T-helper 2 cell treated with Interferon-gamma antibody and Interleukin-4, amounts not matched to agents 100 ng/mL and 5 ng/mL, for 36 hours (primary cell): ENCODE data around the gene INPP5A. TPM values are rescaled to one million over a fixed set of nuclear protein-coding genes. Genes with fewer than 3 reads are reported as not detected.
"Not testable (repeated sequence)": the region's sequence is repeated elsewhere in the genome, so short reads cannot be mapped to it uniquely, and the experiment has no call there.

Experiments
- intact Hi-C: fragments of 100-400 bp; cut with micrococcal nuclease; formaldehyde crosslinking; loops from one replicate; pipeline ENCODE4 v1.15.1; 2023
- total RNA-seq: library from RNA; stranded (reverse); gene quantifications from 2 replicates; pipeline ENCODE4 v1.2.3, GENCODE V29; 2022

Gene INPP5A
- total RNA-seq, 1 donor from 2014 or later = 11.6 TPM

DNA sequence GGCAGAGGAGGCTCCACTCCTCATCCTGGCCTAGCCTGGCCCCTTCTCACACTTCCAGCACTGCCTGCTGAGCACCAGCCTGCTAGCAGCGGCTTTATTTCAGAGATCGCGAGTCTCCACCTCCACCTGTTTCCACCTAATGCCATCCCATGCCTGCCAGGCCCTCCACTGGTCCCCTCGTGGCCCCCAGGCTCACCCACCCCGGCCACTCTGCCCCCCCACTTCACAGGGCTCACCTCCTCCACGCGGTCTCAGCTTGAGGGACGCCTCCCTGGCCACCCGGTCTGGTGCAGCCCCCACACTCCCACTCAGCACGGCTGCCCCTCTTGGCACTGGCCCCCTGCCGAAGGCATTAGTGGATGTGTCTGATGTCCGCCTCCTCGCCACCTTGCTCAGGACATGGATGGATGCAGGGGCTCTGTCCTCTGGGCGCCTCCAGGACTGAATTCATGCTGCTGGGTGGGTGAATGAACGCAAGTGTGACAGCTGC is 252.1 kb downstream of the INPP5A start:
- intact Hi-C loops = no loop called here

DNA sequence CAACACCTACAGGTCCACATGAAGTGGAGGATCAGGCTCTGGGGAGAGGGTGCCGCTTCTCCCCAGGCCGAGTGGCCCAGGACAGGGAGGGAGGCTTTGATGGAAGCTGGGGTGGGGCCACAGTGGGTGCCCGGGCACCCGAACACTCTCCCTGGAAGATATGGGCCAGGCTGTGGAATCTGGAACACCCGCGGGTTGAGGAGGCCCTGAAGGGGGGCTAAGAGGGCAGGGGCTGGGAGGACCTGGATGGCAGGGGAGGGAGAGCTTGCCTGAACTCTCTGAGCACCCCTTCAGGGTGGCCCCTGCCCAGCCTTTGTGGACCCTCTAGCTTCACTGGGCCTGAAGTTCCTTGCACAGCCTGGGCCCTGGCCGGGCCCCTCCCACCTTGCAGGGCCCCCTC is 252.9 kb downstream of the INPP5A start:
- intact Hi-C loops = no loop called here

DNA sequence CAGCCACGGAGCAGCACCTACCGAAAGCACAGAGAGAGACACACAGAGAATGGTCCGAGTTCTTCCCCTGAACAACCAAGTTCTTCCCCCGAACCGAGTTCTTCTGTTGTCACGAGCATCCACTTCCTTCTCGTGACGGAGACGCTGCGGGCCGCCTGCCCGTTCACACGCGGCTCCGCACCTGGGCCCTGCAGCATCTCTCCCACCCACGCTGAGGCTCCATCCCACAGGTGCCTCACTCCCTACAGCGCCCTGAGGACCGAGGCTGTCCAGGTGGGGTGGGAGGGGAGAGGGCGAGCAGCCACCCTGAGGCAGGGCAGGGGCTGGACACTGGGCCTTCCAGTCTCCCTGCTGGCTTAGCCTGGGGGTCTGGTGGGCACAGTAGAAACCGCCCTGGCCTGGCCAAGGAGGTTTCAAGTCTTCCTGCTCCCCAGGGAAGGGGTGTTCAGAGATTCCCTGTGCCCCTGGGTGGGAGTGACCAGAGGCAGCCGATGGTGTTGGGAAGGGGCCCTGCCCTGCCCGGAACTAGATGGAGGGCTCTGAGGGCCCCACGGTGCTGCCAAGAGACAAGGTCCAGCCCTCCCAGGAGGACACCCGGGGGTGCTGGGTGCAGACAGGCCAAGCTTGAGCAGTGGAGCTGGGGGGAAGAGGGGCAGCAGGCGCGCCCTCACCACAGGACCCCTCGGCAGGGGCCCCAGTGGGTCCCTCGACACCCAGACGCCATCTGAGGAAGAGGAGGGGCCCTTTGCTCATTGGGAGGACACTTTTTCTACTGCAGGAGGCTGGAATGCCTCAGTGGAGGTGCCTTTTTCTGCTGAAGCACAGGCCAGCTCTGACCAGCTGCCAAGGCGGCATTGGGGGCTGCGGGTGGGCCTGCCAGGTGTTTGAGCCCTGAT is 253.6 kb downstream of the INPP5A start:
- intact Hi-C loops = no loop called here

DNA sequence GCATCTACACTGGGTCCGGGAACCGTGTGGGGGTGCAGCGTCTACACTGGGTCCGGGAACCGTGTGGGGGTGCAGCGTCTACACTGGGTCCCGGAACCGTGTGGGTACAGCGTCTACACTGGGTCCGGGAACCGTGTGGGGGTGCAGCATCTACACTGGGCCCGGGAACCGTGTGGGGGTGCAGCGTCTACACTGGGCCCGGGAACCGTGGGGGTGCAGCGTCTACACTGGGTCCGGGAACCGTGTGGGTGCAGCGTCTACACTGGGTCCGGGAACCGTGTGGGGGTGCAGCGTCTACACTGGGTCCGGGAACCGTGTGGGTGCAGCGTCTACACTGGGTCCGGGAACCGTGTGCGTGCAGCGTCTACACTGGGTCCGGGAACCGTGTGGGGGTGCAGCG is 254.5 kb downstream of the INPP5A start:
- intact Hi-C loops = not testable (repeated sequence)

DNA sequence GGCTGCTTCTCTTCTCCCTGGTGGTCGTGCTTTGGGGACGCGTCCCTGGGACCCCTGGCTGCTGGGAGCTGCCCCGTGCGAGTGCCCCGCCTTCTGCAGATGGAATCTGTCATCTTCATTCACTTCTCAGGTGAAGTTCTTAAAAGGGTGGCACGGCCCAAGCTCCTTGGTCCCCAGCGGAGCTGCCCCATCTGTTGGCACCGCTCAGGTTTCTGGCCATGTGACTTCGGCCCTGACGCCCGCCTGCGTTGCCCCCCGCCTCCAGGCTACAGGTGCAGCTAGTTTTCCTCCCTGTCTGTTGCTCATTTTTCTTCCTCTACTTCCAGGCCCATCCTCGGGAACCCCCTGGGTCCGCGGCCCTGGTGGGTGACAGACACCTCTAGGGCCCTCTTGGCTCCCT is 255.2 kb downstream of the INPP5A start:
- intact Hi-C loops = no loop called here

DNA sequence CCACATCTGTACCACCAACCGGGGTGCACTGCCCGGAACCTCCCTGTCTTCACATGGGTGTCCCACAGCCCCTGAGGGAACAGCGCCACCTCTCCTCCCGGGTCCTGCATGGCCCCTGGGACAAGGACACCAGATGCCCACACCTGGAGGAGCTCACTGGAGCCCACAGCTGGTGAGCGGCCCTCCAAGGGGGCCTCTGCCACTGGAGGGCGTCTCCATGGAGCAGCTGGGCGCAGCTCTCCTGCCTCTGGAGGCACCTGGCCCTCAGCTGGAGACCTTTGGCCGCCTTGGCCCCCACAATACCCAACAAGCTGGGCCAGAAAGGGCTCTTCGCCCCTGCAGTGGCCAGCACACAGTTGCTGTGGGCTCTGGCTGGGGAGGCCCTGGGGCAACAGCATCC is 255.6 kb downstream of the INPP5A start:
- intact Hi-C loops = no loop called here

DNA sequence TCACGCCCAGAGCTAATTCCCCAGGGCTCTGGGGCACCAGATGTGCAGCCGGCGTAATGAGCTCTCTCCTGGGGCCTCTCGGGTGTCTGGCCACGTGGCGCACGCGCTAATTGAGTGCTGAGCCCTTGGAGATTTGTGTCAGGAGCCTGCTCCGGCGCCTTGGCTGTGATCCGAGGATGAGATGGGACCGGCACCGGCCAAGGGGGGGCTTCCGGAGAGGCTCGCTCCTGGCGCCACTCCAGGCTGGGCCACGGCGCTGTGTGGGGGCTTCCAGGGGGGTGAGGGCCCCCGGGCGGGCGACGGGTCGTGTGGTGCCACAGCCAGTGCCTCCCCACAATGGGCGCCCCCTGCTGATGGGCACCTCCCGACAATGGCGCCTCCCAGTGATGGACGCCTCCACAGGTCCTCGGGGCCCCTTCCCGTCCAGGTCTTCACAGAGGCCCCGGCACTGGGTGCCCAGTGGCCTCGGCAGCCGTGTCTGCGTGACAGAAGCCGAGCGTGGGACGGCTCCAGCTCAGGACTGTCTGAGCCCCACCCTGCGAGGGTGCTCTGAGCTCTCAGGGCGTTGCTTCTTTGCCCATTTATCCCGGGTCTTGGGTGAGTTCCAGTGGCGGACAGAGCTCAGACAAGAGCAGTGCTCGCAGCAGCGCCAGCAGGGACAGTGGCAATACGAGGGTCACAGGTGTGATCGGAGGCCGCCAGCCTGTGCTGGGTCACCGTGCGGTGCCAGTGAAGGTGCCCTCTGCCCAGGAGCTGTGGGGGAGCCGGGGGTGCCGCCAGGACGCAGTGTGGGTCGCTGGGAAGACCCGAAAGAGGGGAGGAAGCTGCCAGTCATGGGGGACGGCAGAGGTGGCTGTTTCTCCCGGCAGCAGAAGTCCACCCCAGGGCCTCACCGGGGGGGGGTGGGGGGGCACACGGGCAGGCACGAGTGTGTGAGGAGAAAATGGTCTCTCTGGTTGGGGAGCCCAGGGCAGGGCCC is 256.6 kb downstream of the INPP5A start:
- intact Hi-C loops = no loop called here

DNA sequence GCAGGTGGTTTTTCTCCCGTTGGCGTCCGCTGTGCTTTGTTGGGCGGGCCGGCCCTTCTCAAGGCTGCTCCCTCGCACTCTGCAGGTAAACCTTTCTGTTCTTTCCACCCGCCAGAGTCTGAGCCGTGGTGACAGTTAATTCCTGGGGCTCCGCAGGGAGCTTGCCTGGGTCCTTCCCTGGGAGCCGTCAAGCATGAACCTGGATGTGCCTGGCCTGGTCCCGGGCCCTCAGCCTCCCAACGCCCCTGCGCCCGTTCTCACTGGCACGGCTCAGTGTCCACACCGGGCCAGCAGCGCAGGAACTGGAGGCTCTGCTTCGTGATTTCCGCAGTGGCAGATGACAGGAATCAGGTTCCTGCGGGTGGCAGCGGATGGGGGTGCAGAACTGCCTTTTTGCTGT is 259.3 kb downstream of the INPP5A start:
- intact Hi-C loops = no loop called here

DNA sequence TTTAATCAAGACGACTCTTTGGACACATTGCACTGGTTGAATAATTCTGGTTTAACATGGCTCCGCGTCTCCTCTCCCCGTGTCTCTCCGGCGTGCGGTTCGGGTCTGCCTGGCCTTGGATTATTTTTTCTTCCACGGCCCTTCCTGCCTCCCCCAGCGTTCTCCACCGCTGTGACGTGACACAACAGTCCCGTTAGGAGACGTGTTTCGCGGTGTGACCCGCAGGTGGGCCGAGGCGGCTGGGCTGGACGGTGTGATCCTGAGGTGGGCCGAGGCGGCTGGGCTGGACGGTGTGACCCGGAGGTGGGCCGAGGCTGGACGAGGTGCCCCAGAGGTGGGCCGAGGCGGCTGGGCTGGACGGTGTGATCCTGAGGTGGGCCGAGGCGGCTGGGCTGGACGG is 260.4 kb downstream of the INPP5A start:
- intact Hi-C loops = not testable (repeated sequence)

DNA sequence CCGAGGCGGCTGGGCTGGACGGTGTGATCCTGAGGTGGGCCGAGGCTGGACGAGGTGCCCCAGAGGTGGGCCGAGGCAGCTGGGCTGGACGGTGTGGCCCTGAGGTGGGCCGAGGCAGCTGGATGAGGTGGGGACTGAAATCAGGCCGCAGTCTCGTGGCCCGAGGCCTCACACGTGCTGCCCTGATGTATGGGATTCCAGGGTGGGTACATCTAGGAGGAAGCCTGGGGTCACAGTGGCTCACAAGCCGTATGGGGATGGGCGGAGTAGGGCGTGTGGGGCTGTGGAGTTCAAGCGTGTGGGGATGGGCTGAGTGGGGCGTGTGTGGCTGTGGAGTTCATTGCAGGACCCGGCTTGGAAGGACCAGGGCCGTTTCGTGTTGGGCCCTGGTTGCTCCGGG is 260.8 kb downstream of the INPP5A start:
- intact Hi-C loops = no loop called here

DNA sequence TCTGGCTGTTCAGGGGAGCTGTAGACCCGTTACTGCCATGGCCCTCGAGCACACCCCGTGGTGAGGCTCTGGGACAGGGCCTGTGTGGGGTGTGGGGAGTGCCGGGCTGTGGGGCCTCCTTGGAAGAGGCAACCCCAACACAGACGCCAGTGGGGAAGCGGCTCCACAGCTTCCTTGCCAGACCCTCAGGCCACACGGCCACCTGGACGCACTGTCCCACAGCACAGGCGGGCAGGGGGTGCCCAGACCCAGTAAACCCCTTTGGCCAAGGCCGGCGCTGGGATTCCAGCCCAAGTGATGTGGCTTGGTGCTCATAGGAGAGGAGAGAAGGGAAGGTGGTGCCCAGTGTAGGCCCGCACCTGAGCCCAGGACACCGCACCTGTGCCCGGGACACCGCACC is 261.3 kb downstream of the INPP5A start:
- intact Hi-C loops = no loop called here

DNA sequence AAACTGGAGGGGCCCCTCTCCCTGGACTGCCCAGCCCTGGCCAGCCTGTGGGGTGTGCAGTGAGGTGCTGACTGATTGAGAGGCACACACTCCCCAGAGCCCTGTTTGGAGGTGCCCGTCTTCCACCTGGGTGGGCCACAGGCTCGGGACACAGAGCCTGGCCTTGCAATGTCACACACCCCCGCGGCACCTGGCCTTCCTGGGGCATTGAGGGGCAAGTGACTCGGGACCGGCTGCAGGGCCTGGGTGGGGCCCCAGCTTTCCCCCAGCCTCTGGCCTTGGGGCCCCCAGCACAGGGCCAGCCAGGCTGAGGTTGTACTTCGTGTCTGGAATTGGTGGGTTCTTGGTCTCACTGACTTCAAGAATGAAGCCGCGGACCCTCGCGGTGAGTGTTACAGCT is 262.3 kb downstream of the INPP5A start:
- intact Hi-C loops = no loop called here

DNA sequence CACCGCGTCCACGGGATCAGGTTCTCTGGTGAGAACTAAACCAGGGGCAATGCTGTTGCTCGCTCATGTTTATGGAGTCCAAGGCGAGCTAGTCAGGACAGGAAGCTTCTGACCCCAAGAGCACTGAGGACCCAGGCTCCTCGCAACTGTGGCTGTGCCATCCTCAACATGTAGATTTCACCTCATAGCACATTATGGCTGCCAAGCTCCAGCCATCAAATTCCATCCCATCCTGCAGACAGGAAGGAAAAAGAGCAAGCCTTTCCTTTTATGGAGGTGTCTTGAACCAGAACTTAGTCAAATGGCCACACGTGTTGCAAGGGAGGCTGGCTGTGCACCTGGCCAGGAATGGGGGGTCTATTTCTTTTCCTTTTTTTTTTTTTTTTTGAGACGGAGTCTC is 264.5 kb downstream of the INPP5A start:
- intact Hi-C loops = no loop called here

DNA sequence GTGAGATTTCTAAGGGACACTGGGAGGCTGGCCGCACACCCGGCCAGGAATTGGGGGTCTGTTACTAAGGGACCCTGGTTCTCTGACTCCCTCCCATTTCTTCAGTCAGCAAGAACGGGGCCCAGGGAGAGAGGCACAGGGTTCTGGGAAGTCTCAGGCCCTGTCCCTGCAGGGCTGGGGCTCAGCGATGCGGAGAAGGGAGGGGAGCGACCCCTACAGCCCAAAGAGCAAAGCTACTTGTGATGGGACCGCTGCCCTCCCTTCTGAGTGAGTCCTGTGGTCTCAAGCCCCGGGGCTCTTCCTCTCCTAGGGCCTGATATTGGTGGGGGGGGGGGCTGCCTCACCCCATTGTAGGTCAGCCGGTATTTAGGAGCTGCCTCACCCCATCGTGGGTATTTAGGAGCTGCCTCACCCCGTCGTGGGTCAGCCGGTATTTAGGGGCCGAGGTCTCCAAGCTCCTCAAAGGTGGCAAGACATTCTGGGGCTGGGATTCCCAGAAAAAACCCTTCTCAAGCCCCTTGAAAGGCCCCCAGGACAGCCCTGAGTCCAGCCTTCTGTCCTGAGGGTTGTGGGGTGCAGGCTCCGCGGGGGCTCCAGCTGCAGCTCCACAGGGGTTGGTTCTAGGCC is 265.2 kb downstream of the INPP5A start:
- intact Hi-C loops = no loop called here

DNA sequence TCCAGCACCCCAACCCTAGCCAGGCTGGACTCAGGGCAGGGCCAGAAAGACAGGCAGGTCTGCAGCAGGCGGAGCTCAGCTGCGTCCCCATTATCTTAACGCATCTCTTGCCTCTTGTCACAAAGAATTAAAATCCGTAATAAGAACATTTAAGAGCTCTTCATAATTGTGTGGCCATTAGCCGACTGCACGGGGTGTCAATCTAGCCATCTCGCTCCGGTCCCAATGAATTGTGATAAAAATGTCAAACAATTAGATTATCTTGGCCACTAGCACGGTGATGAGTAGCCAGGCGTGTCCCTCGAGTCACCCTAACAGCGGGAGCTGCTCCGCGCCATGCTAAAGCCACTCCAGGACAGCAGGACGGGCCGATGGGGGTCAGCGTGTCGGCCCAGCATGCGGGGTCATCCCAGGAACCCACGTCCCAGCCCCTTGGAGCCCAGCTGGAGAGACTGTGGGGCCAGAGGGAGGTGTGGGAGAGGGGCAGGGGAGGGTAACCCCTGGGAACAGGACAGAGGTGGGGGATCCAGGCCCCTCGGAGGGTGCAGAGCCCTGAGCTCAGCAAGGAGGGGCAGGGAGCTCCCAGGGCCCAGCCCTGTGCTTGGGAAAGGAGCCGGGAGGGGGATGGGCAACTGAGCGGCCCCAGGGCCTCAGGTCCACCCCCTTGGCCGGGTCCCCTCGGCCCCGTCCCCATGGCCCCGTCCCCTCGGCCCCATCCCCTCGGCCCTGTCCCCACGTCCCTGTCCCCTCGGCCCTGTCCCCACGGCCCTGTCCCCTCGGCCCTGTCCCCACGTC is 266.0 kb downstream of the INPP5A start:
- intact Hi-C loops = no loop called here

DNA sequence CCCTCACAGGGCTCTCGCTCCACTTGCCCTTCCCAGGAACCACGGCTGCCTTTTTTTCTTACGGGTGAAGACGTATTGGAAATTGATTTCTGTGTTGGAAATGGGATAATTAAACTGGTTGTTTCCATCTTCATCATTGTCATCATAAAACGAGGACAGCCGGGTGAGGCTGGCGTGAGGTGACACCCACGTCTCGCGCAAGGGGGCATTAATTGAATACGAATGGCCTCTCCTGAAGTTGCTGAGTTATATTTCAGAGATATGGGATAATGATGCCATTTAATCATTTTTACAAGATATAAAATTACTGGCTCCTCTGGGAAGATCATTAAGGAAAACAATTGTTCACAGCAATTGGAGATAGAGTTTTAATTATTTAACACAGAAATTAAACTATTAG is 266.7 kb downstream of the INPP5A start:
- intact Hi-C loops = no loop called here

DNA sequence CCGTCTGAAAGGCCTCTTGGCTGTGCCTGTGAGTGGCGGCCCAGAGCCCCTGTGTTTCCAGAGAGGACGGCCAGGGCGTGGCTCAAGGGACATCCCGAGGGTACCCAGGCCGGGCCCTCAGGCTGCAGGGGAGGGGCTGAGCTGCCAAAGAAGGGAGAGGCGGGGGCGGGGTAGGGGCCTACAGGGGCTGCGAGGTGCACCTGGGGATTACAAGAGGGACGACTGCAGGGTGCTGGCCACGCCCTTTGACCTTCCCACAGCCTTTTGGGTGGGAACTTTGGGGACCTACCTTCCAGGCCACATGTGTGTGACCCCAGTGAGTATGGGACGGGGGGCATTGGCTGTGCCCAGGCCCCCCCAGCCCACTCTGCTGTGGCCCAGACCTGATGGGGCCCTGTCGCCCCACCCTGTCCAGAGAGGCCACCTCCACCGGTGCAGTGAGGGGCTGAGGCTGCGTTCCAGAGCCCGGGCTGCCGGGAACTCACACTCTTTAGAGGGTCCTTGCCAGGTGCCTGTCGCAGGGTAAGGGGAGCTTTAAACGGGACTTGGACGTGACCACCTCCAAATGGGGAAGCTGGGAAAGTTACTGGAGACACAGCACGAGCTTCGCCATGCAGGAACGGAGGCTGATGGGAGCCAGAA is 267.3 kb downstream of the INPP5A start:
- intact Hi-C loops = no loop called here

DNA sequence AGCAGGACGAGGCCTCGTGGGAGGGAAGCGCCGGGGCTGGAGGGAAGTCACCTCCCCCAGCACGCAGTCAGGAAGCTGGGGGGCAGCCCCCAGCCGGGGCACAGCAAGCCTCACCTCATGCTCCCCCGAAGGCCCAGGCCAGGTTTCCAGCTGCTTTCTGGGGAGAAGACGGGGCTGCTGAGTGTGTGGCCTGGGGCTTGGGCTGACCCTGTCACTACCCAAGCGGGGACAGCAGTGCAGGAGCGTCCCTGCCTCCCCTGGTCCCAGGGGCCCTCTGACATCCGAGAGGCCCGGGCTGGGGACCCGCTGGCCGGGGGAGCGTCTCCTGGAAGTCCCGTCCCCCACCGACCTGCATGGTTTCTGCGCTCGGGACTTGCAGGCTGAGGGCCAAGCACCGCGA is 268.0 kb downstream of the INPP5A start:
- intact Hi-C loops = no loop called here

DNA sequence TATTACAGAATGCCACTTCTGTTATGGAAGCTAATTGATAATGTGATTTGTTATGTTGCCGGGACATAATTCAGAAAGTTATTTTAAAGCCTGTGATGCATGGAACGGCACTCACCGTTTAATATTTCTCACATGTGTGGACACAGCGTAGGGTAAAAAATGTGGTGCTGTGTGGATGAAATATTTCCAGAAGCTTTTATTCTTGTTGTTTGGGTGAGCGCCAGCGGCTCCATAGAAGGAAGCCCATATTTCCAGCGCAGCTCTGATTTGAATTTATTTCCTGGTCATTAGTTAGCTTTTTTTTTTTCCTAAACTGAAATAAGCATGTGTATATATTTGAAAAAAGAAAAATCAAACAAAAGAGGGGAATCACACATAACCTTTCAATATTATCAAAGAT is 268.5 kb downstream of the INPP5A start:
- intact Hi-C loops = no loop called here

DNA sequence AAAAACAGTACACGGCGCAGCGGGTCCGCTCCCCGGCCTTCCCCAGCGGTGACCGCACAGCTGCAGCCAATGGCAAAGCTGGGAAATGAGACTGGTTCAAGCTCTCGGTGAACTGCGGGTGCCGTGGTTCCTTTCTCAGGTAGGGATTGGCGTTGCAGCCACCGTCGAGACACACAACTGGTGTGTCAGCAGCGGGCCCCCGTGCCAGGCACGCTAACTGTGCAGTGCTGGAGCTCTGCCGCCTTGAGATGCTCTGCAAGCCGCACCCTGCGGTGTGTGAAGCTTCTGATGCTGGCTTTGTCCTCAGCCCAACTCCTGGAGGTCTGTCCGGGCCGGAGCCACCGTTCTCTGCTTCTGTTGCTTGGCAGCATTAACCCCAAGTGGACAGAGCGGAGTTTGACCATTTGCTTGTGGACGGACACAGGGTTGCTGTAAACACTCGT is 269.0 kb downstream of the INPP5A start:
- intact Hi-C loops = no loop called here
